GM12878 (cell line): ENCODE measurements around the gene LCP1. TPM values are rescaled to one million over a fixed set of nuclear protein-coding genes. Genes with fewer than 3 reads are reported as not detected.

Experiments used
- ATAC-seq: fragments of 200-7000 bp; cut with Tn5 transposase; 3 replicates; pipeline ENCODE4 v1.9.1; 2020; ENCODE audit warnings: mild to moderate bottlenecking, moderate library complexity
- BruUV-seq: library from RNA; stranded (reverse); fragments of 400-500 nt; replicated peaks from 2 replicates; lab custom pipeline; 2021; lab: Mats Ljungman, UMichigan
- CTCF ChIA-PET: fragments of 300-600 bp; sonication (Branson Sonifier 250); formaldehyde crosslinking; extraction: SDS; loops from one replicate; lab custom pipeline; 2021; ENCODE audit warnings: inconsistent platforms; lab: Yijun Ruan, JAX
- POLR2A ChIA-PET: fragments of 350-600 bp; formaldehyde crosslinking; extraction: SDS; loops from one replicate; lab custom pipeline; 2021; ENCODE audit warnings: inconsistent platforms; lab: Charles Lee
- RAD21 ChIA-PET: fragments of 300-600 bp; sonication (Branson Sonifier 250); formaldehyde crosslinking; loops from one replicate; lab custom pipeline; 2023; ENCODE audit warnings: antibody characterized with exemption; ENCODE audit not compliant: unreplicated experiment; lab: Charles Lee
- SMC1A ChIA-PET: fragments of 300-600 bp; sonication (Branson Sonifier 250); formaldehyde crosslinking; loops from one replicate; lab custom pipeline; 2023; ENCODE audit not compliant: unreplicated experiment, uncharacterized antibody; lab: Charles Lee
- DNase-seq: peaks from one replicate; pipeline ENCODE4 v3.0.0-alpha.2; 2011; ENCODE audit warnings: low read depth, low spot score
- FAIRE-seq: peaks from 3 replicates; lab custom pipeline; 2011; peaks lifted over from hg19 to GRCh38; lab: Jason Lieb, UNC
- H2AFZ ChIP-seq: 2 replicates; pipeline ENCODE4 v1.6.0; 2011; ENCODE audit warnings: low read depth, low read length, control low read depth; ENCODE audit not compliant: control insufficient read depth
- H3K27ac ChIP-seq: 2 replicates; pipeline ENCODE4 v1.5.1; 2011; ENCODE audit warnings: control low read depth; ENCODE audit not compliant: control insufficient read depth, insufficient read depth
- H3K27me3 ChIP-seq, 2 experiments: replicated peaks in 1 of 2; 2 replicates each; pipeline versions ENCODE4 v1.6.0 to v1.6.1; 2011; ENCODE audit warnings: low read length in 1 of 2; ENCODE audit not compliant: control insufficient read depth in 2 of 2, insufficient read depth in 2 of 2
- H3K36me3 ChIP-seq, 2 experiments: 2 replicates each; pipeline ENCODE4 v1.5.1; 2011; ENCODE audit warnings: low read length in 1 of 2; ENCODE audit not compliant: control insufficient read depth in 2 of 2, insufficient read depth in 2 of 2
- H3K4me1 ChIP-seq: 2 replicates; pipeline ENCODE4 v1.6.1; 2011; ENCODE audit warnings: mild to moderate bottlenecking, low read length, moderate library complexity, mixed read lengths; ENCODE audit not compliant: control insufficient read depth, insufficient read depth
- H3K4me2 ChIP-seq: 2 replicates; pipeline ENCODE4 v1.6.0; 2011; ENCODE audit warnings: control low read depth; ENCODE audit not compliant: control insufficient read depth, insufficient read depth
- H3K4me3 ChIP-seq: fragments of 200-600 bp; sonication (generic); 2 replicates; pipeline ENCODE4 v1.5.1; 2016
- H3K79me2 ChIP-seq: 2 replicates; pipeline ENCODE4 v1.6.0; 2011; ENCODE audit warnings: low read length; ENCODE audit not compliant: control insufficient read depth, insufficient read depth
- H3K9ac ChIP-seq: 2 replicates; pipeline ENCODE4 v1.8.0; 2011; ENCODE audit warnings: low read length, control low read depth, mixed read lengths; ENCODE audit not compliant: control insufficient read depth, insufficient read depth
- H3K9me3 ChIP-seq: replicated peaks from 3 replicates; pipeline ENCODE4 v1.5.1; 2011; ENCODE audit warnings: mild to moderate bottlenecking, low read length; ENCODE audit not compliant: control insufficient read depth, insufficient read depth
- H4K20me1 ChIP-seq: 2 replicates; pipeline ENCODE4 v1.6.0; 2011; ENCODE audit not compliant: control insufficient read depth, insufficient read depth
- IKZF1 ChIP-seq: fragments of 450-650 bp; conservative IDR thresholded peaks from 2 replicates; pipeline ENCODE4 v1.6.1; 2017; ENCODE audit warnings: antibody characterized with exemption, mild to moderate bottlenecking
- NFXL1 ChIP-seq: fragments of 450-650 bp; IDR thresholded peaks from 2 replicates; pipeline ENCODE4 v1.6.1; 2017; ENCODE audit warnings: antibody characterized with exemption, mild to moderate bottlenecking, borderline replicate concordance
- PAX5 ChIP-seq: IDR thresholded peaks from 2 replicates; pipeline ENCODE4 v1.6.1; 2011; ENCODE audit warnings: low read depth, low read length, borderline replicate concordance
- POLR2AphosphoS5 ChIP-seq: IDR thresholded peaks from 2 replicates; pipeline ENCODE4 v1.6.1; 2011; ENCODE audit warnings: mild to moderate bottlenecking, low read length, inconsistent platforms
- TCF3 ChIP-seq: IDR thresholded peaks from 2 replicates; pipeline ENCODE4 v1.6.1; 2012; ENCODE audit warnings: low read depth, mild to moderate bottlenecking, low read length, borderline replicate concordance; ENCODE audit not compliant: insufficient read depth
- WGBS: methylation state at CpG from one replicate; pipeline ENCODE4 v1.1.6; 2016; ENCODE audit warnings: low lambda C conversion rate; ENCODE audit not compliant: insufficient replicate concordance, insufficient coverage; ENCODE audit errors: missing lambda C conversion rate; 5-methylcytosine and 5-hydroxymethylcytosine counted together
- in situ Hi-C: fragments of 300-500 bp; cut with MboI; formaldehyde crosslinking; loops from 9 replicates; pipeline ENCODE4 v1.14.3; 2018; ENCODE audit warnings: mixed read lengths
- intact Hi-C: fragments of 100-400 bp; cut with micrococcal nuclease; formaldehyde crosslinking; loops from one replicate; pipeline ENCODE4 v1.14.2; 2022; ENCODE audit not compliant: unreplicated experiment
- polyA plus RNA-seq, 11 experiments: library from polyadenylated mRNA; depleted of rRNA in 4 of 11; unstranded in 6 of 11; stranded (reverse) in 5 of 11; fragments of >200 nt; fragmentation: Nextera tagmentation in 4 of 11; fragmentation: Illumina TruSeq in 1 of 11; extraction: Ambion mirVana in 4 of 11; extraction: Trizol in 1 of 11; gene quantifications; 1 replicate in 1 of 11; 2 replicates in 10 of 11; pipeline versions ENCODE4 v1.2.1 to v1.2.3, GENCODE V29; 2011 to 2016; ENCODE audit warnings: inconsistent platforms in 2 of 11, missing spikeins in 2 of 11, low read depth in 1 of 11
- total RNA-seq, 4 experiments: library from RNA; depleted of rRNA in 3 of 4; stranded (reverse); fragments of >200 nt in 3 of 4; fragmentation: Illumina TruSeq in 1 of 4; extraction: Trizol in 1 of 4; gene quantifications; 2 replicates each; pipeline versions ENCODE4 v1.2.1 to v1.2.3, GENCODE V29; 2013 to 2021
- TF ChIP-seq, protein P1 (sequence below): IDR thresholded peaks from 2 replicates; pipeline ENCODE4 v1.6.1; 2012; ENCODE audit warnings: improper control_type of control experiment, low read depth, low read length; ENCODE audit not compliant: insufficient replicate concordance

LCP1 gene
- total and polyA plus RNA-seq, 10 of the 15 experiments (the other 5 are each of a cell fraction or from before 2014, with no cell fraction given) = 775 to 2,201 (median 1,556) TPM

GRCh38 chr13:46158222-46158621, 23.8 kb downstream of the LCP1 start (continued):
- TF ChIP-seq TCF3 (no peak), IKZF1 (no peak), NFXL1 (no peak)

GRCh38 chr13:46154136-46154801, 27.7 kb downstream of the LCP1 start:
- no peak overlapping the region for H3K27ac ChIP-seq
- intact Hi-C loops = no loop called here
- BruUV-seq = no TSS peak

More at GRCh38 chr13:46154136-46154801, 27.7 kb downstream of the LCP1 start:
- ChIA-PET SMC1A (interaction anchor here (1.2 to 1.4 kb wide), 2 partner anchors 13 to 23 kb away, joined by 3 to 4 read pairs; no protein-coding TSS in a partner anchor), POLR2A (interaction anchor here (1.9 kb wide), 1 partner anchor 10 kb away, joined by 6 read pairs; no protein-coding TSS in a partner anchor), RAD21 (no interaction called here), CTCF (interaction anchor here (0.6 to 9.0 kb wide), 6 partner anchors 12 to 530 kb away, joined by 3 to 172 read pairs (median 4); partner anchors contain the start of gene LCP1)
- H4K20me1 ChIP-seq = no peaks in the 10 kb centered on the region
- in situ Hi-C loops = no loop called here
- DNase-seq = no peak
- no peak for FAIRE-seq
- H3K4me1 ChIP-seq = no peaks in the 10 kb centered on the region
- no peak overlapping the region for H3K9ac ChIP-seq
- TF ChIP-seq POLR2AphosphoS5 = peak; percentile 61
- TF ChIP-seq, protein P1, sequence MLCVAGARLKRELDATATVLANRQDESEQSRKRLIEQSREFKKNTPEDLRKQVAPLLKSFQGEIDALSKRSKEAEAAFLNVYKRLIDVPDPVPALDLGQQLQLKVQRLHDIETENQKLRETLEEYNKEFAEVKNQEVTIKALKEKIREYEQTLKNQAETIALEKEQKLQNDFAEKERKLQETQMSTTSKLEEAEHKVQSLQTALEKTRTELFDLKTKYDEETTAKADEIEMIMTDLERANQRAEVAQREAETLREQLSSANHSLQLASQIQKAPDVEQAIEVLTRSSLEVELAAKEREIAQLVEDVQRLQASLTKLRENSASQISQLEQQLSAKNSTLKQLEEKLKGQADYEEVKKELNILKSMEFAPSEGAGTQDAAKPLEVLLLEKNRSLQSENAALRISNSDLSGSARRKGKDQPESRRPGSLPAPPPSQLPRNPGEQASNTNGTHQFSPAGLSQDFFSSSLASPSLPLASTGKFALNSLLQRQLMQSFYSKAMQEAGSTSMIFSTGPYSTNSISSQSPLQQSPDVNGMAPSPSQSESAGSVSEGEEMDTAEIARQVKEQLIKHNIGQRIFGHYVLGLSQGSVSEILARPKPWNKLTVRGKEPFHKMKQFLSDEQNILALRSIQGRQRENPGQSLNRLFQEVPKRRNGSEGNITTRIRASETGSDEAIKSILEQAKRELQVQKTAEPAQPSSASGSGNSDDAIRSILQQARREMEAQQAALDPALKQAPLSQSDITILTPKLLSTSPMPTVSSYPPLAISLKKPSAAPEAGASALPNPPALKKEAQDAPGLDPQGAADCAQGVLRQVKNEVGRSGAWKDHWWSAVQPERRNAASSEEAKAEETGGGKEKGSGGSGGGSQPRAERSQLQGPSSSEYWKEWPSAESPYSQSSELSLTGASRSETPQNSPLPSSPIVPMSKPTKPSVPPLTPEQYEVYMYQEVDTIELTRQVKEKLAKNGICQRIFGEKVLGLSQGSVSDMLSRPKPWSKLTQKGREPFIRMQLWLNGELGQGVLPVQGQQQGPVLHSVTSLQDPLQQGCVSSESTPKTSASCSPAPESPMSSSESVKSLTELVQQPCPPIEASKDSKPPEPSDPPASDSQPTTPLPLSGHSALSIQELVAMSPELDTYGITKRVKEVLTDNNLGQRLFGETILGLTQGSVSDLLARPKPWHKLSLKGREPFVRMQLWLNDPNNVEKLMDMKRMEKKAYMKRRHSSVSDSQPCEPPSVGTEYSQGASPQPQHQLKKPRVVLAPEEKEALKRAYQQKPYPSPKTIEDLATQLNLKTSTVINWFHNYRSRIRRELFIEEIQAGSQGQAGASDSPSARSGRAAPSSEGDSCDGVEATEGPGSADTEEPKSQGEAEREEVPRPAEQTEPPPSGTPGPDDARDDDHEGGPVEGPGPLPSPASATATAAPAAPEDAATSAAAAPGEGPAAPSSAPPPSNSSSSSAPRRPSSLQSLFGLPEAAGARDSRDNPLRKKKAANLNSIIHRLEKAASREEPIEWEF = no peak
- no peak for TF ChIP-seq PAX5
- peaks cover 28 to 72% of the 10 kb centered on the region in 2 experiments for H3K36me3 ChIP-seq
- no peaks in the 10 kb centered on the region for H3K9me3 ChIP-seq
- no peak overlapping the region for H3K4me3 ChIP-seq
- WGBS = 66% methylated on average over 7 of the region's 7 CpGs
- H3K4me2 ChIP-seq = no peak overlapping the region
- H3K79me2 ChIP-seq = peaks cover 45% of the 10 kb centered on the region
- ATAC-seq = no peak
- H3K27me3 ChIP-seq = no peaks in the 10 kb centered on the region
- no peak overlapping the region for H2AFZ ChIP-seq
